ENCODE results near the gene AKT2.

Gene AKT2

GRCh38 chr19:40249201-40249600, 35.9 kb downstream of the AKT2 start:
- no peak for DNase-seq

GRCh38 chr19:40247735-40248262, 37.3 kb downstream of the AKT2 start:
- no peak for DNase-seq

- DNase-seq, result no peak
These were observed 38.0 kb downstream of the AKT2 start for GRCh38 chr19:40247178-40247577.

GRCh38 chr19:40246292-40247073, 38.7 kb downstream of the AKT2 start:
- no peak for DNase-seq

- no peak for DNase-seq
These were observed 39.5 kb downstream of the AKT2 start for GRCh38 chr19:40245506-40246128.

- DNase-seq, result no peak
These were observed 40.4 kb downstream of the AKT2 start for GRCh38 chr19:40244579-40245317.

GRCh38 chr19:40243181-40243580, 42.0 kb downstream of the AKT2 start:
- DNase-seq, result no peak

- no peak for DNase-seq
These were observed 42.7 kb downstream of the AKT2 start for GRCh38 chr19:40242480-40242879.

GRCh38 chr19:40241809-40242384, 43.2 kb downstream of the AKT2 start:
- no peak for DNase-seq

- no peak for DNase-seq
These were observed 43.9 kb downstream of the AKT2 start for GRCh38 chr19:40241125-40241808.

- no peak for DNase-seq
These were observed 44.8 kb downstream of the AKT2 start for GRCh38 chr19:40240332-40240731.

GRCh38 chr19:40239415-40240226, 45.5 kb downstream of the AKT2 start:
- no peak for DNase-seq

GRCh38 chr19:40238775-40239174, 46.4 kb downstream of the AKT2 start:
- no peak for DNase-seq

- DNase-seq, result no peak
These were observed 47.4 kb downstream of the AKT2 start for GRCh38 chr19:40237791-40238190.

GRCh38 chr19:40236366-40236765, 48.8 kb downstream of the AKT2 start:
- DNase-seq, result no peak

- no peak for DNase-seq
These were observed 49.2 kb downstream of the AKT2 start for GRCh38 chr19:40236026-40236355.

- DNase-seq, result no peak
These were observed 49.7 kb downstream of the AKT2 start for GRCh38 chr19:40235238-40236025.

- DNase-seq, result no peak
These were observed 50.5 kb downstream of the AKT2 start for GRCh38 chr19:40234429-40235237.

GRCh38 chr19:40233811-40234389, 51.2 kb downstream of the AKT2 start:
- no peak for DNase-seq
